GM18502 (cell line): ENCODE measurements around the gene TMEM119.

ENCODE experiments used
- ATAC-seq: cut with Tn5 transposase; IDR thresholded peaks from one replicate; pipeline ENCODE4 v1.9.1; 2021; ENCODE audit warnings: mild to moderate bottlenecking; ENCODE audit not compliant: unreplicated experiment, poor library complexity

TMEM119 gene

DNA sequence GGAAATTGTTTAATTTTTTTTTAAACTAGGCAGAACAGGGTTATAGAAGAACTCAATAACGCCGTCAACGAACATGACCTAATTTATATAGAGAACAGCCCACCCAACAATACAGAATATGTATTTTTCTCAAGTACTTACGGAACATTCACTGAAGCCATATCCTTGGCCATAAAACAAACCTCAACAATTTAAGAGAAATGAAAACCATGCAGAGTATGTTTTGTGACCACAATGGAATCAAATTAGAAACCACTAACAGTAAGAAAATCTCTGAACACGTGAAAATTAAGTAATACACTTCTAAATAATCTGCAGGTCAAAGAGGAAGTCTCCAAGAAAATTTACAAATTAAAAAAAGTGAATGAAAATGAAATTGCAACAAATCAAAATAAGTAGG is 46.3 kb downstream of the TMEM119 start:
- ATAC-seq = no peak

DNA sequence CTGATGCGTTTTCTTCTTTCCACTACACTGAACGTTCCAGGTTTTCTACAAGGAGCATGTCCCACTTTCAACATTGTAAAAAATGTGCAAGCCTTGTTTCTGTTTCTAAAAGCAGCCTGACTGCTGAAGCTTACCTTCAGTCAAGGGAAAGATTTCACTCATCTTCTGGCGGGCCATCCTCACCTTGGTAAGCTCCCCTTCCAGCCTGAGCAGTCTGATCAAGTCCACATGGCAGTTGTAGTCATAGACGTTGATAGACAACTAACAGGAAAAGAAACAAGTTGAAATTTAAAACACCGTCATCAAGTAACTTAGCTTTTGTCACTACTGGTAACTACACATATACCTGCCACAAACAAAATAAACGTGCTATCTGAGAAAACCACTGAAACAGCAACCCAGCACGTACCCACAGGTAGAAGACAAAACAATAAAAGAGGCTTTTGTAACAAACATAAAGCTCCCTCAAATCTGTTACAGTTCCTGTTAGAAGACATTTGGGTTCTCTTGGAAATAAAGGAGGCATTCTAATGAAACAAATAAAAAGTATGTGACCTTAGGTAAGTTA is 48.8 kb downstream of the TMEM119 start:
- no peak for ATAC-seq

DNA sequence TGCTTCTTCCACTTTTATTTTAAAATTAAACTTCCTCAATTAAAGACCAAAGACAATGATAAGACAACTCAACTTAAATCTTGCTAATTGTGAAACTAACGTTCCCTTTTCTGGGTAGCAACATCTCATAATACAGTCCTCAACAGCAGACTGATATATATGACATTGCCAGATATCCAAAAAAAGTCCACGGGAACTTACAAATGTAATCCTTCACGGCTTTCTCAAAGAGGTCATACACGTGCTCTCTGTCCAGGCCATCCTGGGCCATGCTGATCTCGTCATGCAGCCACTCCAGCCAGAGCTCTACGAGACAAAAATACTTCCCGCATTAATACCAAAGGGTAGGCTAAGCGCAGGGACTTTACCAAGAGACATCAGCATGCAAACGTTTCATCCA is 50.2 kb downstream of the TMEM119 start:
- ATAC-seq = no peak

DNA sequence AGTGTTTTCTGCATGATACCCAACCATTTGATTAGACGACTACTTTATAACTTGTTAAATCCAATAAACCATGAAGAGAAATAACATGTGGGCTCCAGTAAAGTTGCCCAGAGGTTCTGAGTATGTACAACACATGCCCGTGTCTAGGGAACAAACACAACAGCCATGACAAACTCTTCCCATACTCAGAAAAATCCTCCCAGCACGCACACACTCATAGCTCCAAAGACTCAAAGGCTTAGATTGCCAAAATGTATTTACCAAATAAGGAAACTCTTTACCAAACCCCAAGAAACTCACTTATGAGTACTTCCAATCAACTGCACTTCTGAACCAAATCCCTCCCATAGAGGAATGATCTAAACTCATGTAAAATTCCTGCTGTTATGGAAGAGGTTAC is 54.2 kb downstream of the TMEM119 start:
- ATAC-seq = no peak

DNA sequence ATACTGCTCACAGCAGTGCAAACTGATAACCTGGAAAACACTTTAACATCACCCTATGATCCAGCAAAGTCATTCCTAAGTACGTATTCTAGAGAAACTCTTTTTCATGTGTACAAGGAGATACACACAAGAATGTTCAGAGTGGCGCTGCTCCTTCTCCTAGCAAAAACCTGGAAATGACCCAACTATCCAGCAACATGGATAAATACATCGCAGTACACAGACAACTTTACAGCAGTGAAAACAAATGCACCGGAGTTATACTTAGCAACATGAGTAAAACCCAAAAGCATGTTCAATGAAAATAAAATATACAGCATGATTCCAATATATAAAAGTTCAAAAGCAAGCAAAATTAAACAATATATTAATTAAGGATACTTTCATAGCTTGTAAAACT is 55.6 kb downstream of the TMEM119 start:
- no peak for ATAC-seq
